Peyer's patch (tissue), 4 donors: ENCODE measurements around the gene MGAT5. TPM values are rescaled to one million over a fixed set of nuclear protein-coding genes. Genes with fewer than 3 reads are reported as not detected.

Experiments
- DNase-seq, 3 donors: peaks; one replicate each; pipeline ENCODE4 v3.0.0-alpha.2; 2017 to 2019
- H3K27ac ChIP-seq, 4 donors: fragments of 200-600 bp; sonication (generic); one replicate each; pipeline ENCODE4 v1.5.1; 2016 to 2019
- H3K27me3 ChIP-seq, 2 donors: fragments of 200-600 bp; sonication (generic); one replicate each; pipeline ENCODE4 v1.5.1; 2019
- H3K36me3 ChIP-seq, 3 donors: fragments of 200-600 bp; sonication (generic); one replicate each; pipeline ENCODE4 v1.5.1; 2016 to 2019
- H3K4me1 ChIP-seq, 4 donors: fragments of 200-600 bp; sonication (generic); one replicate each; pipeline ENCODE4 v1.5.1; 2016 to 2019
- H3K4me3 ChIP-seq, 4 donors: fragments of 200-600 bp; sonication (generic); 1 replicate in 3 of 4; 2 replicates in 1 of 4; pipeline ENCODE4 v1.5.1; 2016 to 2019; ENCODE audit warnings: mild to moderate bottlenecking in 1 of 4
- H3K9me3 ChIP-seq, 4 donors: fragments of 200-600 bp; sonication (generic); one replicate each; pipeline ENCODE4 v1.5.1; 2016 to 2019; ENCODE audit warnings: mild to moderate bottlenecking in 1 of 4
- CTCF ChIP-seq, 6 experiments: fragments of 450-650 bp in 4 of 6; fragments of 200-600 bp in 2 of 6; sonication (generic) in 1 of 6; IDR thresholded peaks; one replicate each; pipeline ENCODE4 v1.5.1; 2017 to 2019; ENCODE audit warnings: antibody characterized with exemption in 6 of 6, mild to moderate bottlenecking in 3 of 6, moderate library complexity in 1 of 6
- POLR2A ChIP-seq, 2 donors: fragments of 450-650 bp; IDR thresholded peaks; one replicate each; pipeline ENCODE4 v1.5.1; 2017; ENCODE audit warnings: antibody characterized with exemption in 2 of 2, mild to moderate bottlenecking in 2 of 2, moderate library complexity in 2 of 2
- total RNA-seq, 4 donors: library from RNA; depleted of rRNA; stranded (reverse); fragments of >200 nt; gene quantifications; one replicate each; pipeline ENCODE4 v1.1.0, GENCODE V29; 2016

MGAT5 gene
- total RNA-seq, 4 donors from 2014 or later, result 106 to 182 (median 117) TPM

DNA sequence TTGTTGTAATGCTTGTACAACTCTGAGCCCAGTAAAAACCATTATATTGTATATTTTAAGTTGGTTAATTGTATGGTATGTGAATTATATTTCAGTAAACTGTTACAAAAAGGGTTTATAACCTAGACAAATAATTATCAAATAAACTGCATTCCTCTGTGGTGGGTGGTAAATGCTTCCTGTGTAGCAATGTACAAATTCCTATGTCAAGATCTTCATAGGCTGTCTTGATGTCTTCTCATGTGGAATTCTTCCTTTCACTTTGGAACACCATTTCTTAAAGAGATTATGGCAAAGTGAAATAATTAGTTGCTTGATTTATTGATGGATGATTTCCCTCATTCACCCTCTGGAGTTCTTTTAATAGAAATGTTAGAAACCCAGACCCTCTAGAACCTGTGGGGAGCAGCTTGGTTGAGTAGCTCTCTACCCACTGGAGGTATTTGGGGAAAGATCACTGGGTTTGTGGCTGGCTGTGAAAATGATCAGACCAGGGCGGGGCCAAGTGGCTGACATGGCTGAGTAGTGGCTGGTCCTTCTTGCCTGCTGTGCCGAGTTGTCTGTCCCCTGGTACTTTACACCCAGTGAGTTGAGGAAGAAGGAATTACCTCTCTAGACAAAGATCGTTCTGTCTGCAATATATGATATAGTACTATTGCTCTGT is 22.4 kb upstream of the MGAT5 start:
- Histone ChIP-seq H3K9me3 (no peaks in the 10 kb centered on the region), H3K4me1 (peaks cover 0 to 23% (median 15%) of the 10 kb centered on the region in 4 donors), H3K27ac (peak overlapping the region; percentile 34 to 80 (median 56)), H3K36me3 (no peaks in the 10 kb centered on the region), H3K4me3 (no peak overlapping the region), H3K27me3 (no peaks in the 10 kb centered on the region)
- no peak for DNase-seq
- TF ChIP-seq POLR2A (IDR thresholded peaks at IDR 0.05), result no peak
- TF ChIP-seq CTCF (IDR thresholded peaks at IDR 0.05), result no peak

DNA sequence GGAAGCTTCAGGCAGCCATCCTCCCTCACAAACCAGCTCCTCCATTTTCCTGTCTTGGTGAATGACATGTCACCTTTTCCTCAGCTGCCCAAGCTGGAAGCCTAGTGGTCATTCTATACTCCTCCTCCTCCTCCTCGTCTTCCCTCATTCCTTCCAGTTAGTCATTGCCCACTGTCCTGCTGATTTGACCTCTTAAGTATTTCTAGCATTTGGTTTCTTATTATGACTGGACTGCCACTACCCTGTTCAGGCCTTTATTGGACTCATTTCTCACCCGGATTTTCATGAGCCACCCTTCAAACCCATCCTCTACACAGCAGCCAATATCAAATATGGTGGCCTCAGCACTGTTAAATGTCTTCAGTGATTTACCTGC is 21.9 kb upstream of the MGAT5 start:
- Histone ChIP-seq H3K9me3 (no peaks in the 10 kb centered on the region), H3K4me3 (no peak overlapping the region), H3K36me3 (no peaks in the 10 kb centered on the region), H3K27me3 (no peaks in the 10 kb centered on the region), H3K4me1 (peaks cover 0 to 23% (median 15%) of the 10 kb centered on the region in 4 donors), H3K27ac (peak overlapping the region; percentile 34 to 80 (median 56))
- DNase-seq, result no peak
- TF ChIP-seq POLR2A (IDR thresholded peaks at IDR 0.05), result no peak
- no peak for TF ChIP-seq CTCF (IDR thresholded peaks at IDR 0.05)

GRCh38 chr2:134232461-134232860 is 21.4 kb upstream of the MGAT5 start:
- DNase-seq, result no peak
- Histone ChIP-seq H3K4me3 (no peak overlapping the region), H3K4me1 (peaks cover 0 to 26% (median 15%) of the 10 kb centered on the region in 4 donors), H3K36me3 (no peaks in the 10 kb centered on the region), H3K27ac (peak overlapping the region; percentile 34 to 80 (median 56)), H3K27me3 (no peaks in the 10 kb centered on the region), H3K9me3 (no peaks in the 10 kb centered on the region)
- TF ChIP-seq POLR2A (IDR thresholded peaks at IDR 0.05) (no peak), CTCF (IDR thresholded peaks at IDR 0.05) (no peak)

DNA sequence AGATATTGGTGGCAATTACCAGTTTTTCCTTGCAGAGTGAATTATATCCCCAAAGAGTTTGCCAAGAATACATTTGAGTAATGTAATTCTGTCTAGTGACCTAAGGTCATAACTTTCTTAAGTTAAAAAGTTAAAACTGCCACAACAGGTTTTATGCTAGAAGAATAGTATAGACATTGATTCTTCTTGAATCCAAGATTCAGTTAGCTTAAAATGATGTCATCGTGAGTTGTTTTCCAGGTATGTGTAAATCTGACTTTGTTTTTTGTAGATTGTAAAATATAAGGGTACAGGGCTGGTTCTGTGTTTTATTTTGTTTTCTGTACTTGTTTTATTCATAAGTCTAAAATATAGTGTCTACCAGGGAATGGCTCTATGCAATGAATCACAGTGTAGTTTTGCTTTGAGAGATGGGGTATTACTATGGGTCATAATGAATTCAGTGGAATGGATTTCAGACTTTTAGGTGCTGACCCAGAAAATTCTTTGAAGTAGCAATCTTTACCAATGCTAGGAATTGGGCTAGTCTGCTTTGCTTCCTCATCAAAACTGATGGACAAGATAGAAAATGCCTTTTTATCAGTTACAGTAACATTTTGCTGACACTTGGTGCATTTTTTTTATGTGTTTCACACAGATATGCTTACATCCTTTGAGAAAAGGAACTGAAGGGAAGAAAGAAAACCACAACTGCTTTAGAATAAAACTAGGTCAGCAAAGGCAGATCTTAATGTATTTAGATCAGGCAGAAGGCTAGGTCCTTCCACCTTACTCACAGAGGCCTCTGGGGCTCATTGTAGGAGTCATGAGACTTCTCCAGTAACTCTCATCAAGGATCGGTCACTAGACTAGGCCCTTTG is 20.8 kb upstream of the MGAT5 start:
- TF ChIP-seq POLR2A (IDR thresholded peaks at IDR 0.05) (no peak), CTCF (IDR thresholded peaks at IDR 0.05) (peak in 2 of 6 experiments; percentile 25)
- H3K4me3 ChIP-seq, result no peak overlapping the region
- no peaks in the 10 kb centered on the region for H3K36me3 ChIP-seq
- H3K27ac ChIP-seq, result peak overlapping the region; percentile 36 to 80 (median 48)
- H3K4me1 ChIP-seq, result peaks cover 0 to 26% (median 17%) of the 10 kb centered on the region in 4 donors
- H3K9me3 ChIP-seq, result no peaks in the 10 kb centered on the region
- no peak for DNase-seq
- no peaks in the 10 kb centered on the region for H3K27me3 ChIP-seq

DNA sequence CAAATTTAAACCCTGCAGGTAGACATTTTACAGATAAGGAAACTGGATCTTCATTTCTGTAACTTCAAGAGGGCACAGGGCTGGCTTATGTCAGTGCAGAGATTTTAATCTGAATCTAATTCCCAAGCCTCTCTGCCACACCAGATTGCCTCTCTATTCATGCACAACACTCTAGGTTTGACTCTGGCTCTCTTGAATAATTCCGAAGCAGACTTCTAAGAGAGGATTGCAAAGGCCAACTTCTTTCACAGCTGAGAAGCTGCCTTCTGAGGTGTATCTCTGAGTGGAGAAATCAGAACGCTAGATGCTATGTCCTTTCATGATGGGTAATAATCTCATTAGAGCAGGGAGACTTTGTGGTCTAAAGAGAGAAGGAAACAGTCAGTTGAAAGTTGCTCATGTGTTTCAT is 20.1 kb upstream of the MGAT5 start:
- DNase-seq, result no peak
- Histone ChIP-seq H3K4me1 (peaks cover 0 to 26% (median 18%) of the 10 kb centered on the region in 4 donors), H3K27ac (peak overlapping the region; percentile 36 to 80 (median 42)), H3K36me3 (no peaks in the 10 kb centered on the region), H3K4me3 (no peak overlapping the region), H3K27me3 (no peaks in the 10 kb centered on the region), H3K9me3 (no peaks in the 10 kb centered on the region)
- TF ChIP-seq POLR2A (IDR thresholded peaks at IDR 0.05), result no peak
- no peak for TF ChIP-seq CTCF (IDR thresholded peaks at IDR 0.05)
